Limb (tissue), 2 donors: ENCODE measurements around the gene KRT2.

Experiments used
- DNase-seq, 2 donors: peaks; one replicate each; pipeline ENCODE4 v3.0.0-alpha.2; 2016; ENCODE audit errors: extremely low spot score in 2 of 2

KRT2 gene

DNA sequence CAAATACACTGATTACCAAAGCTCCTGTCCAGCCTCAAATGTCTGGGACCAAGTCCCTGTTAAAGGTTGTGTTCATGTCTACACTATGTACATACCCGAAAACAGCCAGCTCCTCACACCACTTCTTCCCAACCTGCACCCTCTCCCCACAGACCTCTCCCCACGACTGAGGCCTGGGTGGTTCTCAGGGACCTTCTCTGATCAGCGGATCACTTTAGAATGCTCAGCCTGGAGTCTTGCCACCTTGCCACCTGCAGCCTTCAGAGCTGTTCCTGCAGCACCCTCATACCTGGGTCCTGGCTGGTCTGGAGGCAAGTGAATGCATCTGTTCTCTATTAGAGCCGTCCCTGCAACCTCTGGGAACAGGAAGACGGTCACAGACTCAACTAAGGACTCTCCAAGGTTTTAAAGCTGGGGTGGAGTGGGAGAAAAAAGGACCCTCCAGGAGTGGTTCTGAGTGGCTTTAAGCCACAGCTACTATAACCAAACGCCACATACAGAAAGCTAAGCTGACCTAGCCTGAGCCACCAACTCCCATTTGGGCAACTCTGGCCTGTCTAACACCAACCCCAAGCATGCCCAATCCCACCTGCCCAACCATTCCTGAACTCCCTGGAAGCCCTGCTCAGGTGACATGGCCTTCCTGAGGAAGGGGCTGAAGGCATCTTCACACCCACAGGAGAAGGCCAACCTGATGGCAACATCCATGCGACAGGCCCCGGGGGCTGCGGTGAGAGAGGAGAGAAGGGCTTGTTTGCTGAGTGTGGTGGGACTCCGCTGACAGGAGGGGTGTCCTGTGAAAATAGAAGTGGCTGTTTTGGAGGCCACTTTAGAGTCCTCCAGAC lies 8.6 kb downstream of the KRT2 start:
- DNase-seq = no peak

DNA sequence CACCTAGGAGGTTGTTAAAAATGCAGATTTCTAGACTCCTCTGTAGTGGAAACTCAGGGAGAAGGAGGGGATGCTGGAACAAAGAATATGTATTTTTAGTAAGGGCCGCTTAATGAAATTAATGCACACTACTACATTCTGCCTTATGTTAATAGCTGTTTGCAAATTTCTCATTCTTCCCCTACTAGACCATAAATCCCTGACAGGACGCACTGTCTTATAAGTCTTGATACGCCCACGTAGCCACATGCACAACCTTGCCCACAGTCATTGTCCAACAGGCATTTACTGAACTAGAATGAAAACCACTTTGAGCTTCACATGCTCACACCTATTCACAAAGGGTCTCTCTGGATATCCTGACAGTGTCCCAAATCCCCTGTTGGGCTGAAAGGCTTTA lies 10.5 kb downstream of the KRT2 start:
- DNase-seq = no peak

DNA sequence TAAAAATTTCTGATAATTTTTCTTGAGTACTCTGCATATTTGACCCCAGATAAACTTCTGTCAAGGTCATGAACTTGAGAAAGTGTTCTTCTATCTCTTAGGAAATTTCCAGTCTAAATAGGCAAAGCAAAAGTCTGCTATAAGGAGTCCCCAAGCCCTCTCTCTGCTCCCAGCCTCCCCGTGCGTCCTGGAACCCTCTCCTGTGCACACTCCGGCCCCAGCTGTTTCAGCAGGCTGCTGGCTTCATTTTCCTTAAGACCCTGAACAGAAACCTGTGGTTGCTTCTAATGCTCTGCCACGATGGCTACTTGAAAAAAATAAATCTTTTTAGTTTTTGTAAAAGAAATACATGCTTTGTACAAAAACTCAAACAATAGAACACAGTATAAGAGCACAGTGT lies 14.7 kb downstream of the KRT2 start:
- DNase-seq = no peak

DNA sequence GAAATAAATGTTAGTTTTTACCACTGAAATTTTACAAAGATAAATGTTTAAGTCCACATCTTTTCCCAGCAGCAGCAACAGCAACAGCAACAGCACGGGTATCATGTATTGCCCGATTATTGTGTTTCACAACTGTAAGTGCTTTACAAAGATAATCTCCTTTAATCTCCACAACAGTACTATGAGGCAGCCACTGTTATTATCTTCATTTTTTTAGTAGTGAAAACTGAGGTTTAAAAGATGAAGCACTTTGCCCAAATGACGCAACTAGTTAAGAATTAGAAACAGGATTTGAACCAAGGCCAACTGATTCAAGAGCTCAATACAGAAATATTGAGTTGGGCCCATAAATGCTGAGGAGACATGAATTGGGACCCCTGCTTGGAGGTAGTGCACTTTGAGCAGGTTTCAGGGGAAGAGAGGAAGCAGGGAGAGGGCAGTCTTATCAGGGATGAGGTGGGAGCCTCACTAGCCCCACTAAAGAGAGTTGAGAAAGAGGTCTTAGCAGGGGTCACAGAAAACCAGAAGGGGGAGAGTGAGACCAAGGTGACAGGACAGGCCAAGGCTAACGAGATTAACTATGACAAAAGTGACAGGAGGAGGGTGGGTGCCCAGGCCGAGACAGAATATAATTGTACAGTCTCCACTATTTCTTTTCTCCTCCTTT lies 15.3 kb downstream of the KRT2 start:
- DNase-seq = peak in 1 of 2 donors; percentile 1

DNA sequence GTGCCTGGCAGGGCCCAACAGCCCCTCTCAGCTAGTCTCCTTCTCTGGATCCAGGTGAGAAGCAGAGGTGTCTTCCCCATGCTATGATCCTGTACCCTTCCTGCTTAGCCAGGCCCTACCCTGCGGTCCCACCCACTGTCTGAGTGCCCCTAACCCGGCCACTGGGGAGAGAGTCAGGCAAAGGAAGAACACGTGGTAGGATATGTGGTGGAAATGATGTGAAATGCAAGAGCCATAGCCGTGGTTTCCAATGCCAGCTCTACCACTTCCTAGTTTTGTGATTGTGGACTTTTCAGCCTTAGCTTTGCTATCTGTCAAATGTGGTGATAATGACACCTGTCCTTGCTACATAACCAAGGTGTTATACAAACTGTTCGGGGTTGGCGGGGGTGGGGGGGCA lies 15.8 kb downstream of the KRT2 start:
- DNase-seq = peak in 1 of 2 donors; percentile 12

DNA sequence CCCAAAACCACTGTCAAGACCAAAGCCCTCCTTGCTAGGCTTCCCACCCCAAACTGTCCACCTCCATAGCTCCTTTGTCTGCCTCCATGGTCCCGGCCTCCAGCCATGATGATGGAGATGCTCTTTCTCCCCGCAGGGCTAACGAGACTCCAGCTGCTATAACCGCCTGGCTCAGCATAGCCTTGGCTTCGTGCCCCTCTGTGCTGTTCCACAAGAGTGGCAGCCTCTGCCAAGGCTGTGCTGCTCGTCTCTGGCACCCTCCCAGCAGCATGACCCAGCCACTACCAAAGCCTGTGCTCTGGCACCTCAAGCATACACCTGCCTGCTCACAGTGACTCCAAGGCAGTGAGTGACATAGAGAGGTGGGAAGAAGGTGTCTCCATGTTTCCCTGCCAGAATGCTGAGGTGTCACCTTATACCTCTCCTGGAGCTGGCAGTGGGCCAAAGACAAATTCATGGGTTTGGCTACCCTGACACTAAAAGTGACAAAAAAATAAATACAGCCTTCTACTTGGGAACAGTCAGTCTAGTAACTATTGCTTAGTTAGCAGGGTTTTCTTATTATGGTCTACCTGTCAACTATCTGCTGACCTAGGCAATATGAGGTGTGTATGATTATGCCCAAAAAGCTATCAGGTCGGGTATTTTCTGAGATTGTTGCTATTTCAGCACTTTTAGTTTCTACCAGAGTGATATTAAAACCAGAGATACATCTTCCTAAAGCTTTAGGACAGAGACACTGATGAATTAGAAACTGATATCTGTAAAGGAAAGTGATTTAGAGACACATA lies 17.6 kb downstream of the KRT2 start:
- peak in 1 of 2 donors; percentile 37 for DNase-seq

DNA sequence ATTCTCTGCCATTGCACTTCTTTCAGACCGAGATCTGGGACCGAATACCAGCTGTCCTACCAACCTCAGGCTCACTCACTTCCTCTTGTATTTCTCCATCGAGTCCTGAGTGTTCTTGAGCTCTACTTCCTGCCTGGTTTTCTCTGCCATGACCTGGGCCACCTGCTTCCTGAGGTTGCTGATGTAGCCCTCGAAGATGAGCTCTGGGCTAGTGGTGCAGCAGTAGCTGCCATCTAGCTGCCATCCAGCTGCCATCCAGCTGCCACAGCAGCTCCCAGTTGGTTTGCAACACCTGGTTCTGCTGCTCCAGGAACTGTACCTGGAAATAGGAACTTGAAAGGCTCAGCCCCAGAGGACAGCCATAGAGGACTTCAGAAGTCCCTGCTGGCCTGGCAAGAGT lies 18.6 kb downstream of the KRT2 start:
- peak in 1 of 2 donors; percentile 8 for DNase-seq

DNA sequence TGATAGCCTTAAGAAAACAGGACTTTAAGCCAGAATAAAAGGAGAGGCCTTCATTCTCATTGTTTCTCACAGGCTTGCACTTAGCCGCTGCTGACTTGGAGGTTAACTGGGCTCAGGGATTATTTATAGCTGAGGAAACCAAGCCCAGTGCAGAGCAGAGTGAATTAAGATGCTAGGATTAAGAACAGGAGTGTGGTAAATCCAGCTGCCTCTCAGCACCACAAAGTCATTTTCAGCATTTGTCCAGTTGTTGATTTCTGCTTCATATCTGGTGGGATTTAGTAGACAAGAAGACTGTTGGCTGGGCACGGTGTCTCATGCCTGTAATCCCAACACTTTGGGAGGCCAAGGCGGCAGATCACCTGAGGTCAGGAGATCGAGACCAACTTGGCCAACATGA lies 19.4 kb downstream of the KRT2 start:
- DNase-seq = peak in 1 of 2 donors; percentile 2

DNA sequence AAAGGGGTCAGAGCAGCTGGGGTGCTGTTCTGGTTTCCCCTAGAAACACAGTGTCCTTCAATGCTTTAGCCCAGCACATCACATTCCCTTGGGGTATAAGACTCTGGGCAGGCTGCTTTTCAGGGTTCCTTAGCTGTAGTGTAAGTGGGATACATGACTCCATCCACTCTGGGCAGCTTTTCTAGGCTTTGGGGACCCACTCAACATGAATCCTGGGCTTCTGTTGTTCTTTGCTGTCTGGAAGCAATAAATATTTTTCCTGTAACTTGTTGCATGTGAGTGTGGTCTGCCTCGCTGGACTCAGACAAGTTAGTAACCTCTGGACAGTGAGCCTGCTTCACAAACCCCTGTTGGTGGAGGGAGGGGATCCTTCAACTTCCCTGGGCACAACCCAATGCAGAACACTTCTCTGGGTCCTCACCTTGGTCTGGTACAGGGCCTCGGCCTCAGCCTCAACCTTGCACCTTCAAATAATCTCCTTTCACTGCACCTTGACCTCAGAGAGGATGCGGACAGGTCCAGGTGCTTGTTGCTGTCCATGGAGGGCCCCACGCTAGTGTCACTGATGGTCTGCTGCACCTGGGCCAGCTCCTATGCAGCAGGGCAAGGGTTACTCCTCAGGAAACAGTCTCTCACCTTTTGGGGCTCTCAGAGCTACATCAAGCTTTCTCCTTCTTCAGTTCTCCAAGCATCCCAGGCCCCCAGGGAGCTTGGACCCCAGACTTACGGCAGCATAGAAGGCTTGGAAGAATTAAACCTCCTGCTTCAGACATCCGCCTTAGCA lies 20.1 kb downstream of the KRT2 start:
- peak in 1 of 2 donors; percentile 7 for DNase-seq

DNA sequence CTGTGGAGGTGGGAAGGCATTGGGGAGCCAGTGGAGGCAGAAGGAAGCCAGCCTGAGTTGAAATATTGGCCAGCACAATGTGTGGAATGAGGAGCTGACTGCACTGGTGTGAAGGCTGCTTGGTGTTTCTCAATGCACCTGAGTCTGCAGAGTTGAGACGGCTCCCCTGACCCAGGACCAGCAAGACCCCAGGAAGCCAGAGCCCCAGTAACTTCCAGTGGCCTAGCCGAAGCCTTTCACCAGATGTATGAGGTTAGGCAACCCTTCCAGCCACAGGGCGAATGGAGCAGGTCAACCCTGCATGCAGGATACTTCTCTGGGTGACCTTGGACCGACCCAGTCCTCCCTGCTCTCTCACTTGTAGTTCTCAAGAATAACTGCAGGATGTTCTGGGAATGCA lies 20.7 kb downstream of the KRT2 start:
- no peak for DNase-seq

DNA sequence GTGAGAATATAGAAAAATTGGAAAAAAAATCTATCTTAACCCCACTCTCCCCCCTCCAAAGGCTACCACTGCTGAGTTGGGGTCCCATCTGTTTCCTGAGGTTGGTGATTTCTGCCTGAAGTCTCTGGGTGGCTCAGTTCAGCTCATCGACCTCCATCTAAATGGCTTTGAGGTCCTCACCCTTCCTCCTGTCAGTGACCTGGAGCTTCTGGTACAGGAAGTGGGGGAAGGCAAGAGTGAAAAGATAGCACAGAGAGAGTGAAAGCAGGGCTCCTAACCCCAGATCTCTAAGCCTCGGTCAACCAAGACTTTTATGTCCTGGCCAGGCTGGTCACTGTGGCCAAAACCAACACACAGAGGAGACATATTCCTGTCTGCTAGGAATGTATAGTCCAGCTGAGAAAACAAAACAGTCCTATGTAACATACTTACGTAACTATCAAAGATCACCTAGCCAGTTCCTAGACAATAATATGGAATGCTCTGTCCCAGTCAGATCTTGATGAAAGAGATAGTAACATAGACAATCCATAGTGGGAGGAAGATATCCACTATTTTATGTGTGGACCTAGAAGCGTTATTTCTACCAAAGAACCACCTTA lies 21.3 kb downstream of the KRT2 start:
- DNase-seq = no peak

DNA sequence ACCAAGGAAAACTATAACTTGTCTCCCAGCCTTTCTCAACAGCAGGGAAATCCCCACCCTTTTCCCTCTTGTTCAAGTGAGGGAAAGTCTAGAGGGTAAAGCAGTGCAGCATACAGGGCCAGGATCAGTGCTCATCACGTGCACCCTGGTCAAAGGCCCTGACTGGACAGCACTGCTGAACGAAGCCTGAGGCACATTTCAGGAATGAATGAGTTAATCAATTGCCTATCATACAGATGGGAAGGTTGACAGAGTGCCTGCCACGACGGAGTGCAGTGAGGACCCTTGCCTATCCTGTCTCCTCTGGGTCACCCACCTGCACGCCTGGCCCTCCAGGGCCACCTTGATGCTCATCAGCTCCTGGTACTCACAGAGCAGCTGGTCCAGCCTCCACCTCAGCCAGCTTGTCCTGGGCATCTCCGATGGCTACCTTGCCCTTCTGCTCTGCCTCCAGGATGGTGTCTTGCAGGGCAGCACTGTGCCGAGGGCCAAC lies 22.0 kb downstream of the KRT2 start:
- DNase-seq = no peak

DNA sequence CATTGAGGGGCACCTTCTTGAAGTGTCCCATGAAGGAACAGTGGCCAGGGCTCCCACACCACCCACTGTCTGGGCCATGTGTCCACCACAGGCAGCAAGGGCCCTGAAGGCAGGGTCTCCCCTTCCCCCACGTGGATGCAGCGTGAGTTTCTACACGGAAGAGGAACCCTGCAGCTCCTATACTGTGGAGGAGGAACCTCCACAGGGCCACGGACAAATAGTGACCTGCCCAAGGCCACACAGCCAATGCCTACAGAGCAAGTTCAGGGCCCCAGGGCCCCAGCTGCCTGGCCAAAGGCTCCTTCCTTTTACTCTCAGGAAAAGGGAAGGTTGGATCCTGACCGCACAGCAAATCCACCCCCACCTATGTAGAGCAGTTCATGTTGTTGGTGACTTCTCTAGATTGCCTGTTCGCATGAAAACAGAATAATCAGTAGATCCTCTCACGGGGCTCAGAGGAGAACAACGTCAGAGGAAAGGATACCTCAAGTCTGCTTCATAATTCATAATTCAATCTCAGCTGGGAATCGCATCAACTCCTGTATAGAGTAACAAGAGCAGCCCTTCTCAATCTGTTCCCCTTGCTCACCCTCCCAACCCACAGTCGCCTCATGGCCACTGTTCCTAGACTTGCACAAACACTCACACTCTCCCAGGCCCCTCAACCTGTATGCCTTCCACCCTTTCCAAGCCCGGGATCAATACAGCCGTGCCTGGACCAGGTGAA lies 22.6 kb downstream of the KRT2 start:
- DNase-seq = no peak

DNA sequence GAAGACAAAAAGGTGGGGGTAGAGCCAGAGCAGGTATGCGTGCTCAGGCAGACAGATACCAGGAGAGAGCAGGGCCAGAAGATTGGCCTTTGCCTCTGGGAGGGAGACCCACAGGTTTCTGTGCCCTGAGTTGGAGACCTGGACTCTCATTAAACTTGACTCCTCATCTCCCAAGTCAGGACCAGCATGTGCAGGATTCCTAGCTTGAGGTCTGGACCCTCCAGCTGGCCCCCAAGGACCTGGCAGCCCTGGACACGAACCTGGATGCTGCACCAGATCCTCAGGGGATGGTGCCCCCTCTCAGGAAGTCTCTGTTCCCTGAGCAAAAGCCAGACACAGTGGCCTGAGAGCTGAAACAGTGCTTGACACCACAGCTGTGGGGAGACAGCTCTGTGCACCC lies 23.2 kb downstream of the KRT2 start:
- no peak for DNase-seq

DNA sequence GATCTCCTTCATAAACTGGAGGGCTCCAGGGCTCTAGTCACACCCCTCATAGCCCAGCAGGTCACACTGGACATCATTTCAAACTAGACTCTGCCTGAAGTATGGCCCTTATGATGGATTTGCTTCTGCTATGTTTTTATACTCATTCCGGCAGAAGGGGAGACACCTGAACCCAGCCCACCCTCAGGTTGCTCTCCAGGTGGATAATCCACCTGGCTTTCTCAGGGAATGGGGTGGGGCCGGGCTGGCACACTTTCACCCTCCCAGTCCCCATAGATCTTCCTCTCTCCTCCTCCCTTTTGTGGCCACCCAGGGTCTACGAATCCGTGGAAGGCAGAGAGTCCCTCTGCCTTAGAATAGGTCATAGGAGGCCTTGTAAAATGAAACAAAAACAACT lies 23.9 kb downstream of the KRT2 start:
- no peak for DNase-seq

DNA sequence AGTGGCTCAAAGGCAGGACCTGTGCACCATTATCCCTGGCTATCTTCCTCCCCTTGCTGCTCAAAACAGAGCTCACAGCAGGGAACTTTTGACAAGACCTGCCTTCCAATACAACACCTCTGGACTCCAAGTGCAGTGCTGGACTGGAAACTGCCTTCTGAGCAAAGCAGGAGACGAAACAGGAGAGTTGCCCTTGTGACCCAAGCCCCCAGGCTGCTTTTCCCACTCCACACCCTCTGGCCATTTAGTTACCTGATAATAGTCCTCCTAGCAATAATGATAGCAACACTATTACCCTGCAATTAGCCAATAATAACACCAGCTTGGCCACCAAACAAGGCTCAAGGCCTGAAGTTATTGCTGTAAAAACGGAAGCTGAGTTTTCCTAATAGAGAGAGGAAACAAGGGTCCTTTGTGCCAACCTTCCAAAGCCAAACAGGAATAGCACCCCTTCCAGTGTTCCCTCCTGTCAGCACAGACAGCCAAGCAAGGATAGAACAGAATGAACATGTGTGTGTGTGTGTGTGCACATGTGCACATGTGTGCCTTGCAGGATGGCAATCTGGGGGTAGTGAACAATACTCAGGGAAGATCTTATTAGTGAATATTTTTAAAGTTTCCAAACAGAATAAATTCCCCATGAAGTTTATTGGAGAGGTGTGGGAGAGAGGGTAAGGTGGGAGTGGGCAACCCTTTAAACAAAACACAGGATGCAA lies 24.5 kb downstream of the KRT2 start:
- DNase-seq = peak in 1 of 2 donors; percentile 8

DNA sequence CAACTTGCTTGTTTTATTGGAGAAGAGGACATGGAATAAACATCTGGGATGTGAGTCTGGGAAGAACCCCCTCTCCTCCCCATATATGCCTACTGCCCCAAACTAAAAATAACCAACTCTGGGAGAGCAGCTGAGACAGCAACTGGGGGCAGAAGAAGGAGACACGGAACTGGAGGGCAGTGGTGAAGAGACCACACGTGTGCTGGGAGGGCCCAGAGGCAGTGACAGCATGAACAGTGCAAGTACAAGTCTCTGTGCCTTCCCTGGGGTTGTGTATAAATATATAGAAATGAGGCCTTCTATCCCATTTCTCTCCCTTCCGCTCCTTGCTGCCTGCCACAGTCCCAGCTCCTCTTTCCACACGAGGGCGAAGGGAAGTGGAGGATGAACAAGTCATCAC lies 29.7 kb downstream of the KRT2 start:
- peak in 1 of 2 donors; percentile 4 for DNase-seq

DNA sequence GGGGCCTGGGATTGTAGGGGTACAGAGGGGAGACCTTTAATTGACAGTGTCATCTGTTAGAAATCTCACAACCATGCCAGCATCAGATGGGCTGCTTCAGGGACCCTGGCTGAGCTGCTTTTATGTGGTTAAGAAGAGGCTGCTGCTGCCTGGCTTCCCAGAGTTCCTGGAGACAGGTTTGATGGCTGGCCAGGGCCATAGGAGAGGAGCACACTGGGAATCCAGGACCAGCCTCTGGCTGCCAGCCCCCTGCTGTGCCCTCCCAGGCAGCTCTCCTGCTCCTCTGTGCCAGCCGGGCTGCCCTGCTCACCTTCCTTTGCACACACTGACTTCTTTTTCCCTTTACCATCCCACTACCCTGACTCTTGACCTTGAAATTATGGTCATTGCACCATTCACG lies 33.1 kb downstream of the KRT2 start:
- no peak for DNase-seq

DNA sequence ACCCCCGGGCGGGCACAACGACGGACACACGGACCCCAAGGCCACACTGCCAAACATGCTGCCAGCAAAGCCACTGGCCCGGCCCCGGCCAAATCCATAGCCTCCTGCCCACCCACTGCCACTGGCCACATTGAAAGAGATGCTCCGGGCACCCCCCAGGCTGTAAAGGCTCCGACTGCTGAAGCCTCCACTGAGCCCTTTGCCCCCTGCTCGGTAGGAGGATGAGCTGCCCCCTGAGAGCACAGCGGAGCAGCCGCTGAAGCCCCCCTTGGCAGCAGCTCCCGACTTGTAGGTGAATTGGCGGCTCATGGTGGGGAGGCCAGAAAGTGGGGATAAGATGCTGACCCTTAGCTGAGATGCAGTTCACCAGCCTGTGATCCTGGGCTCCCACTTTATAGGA lies 33.8 kb downstream of the KRT2 start, which contains the start of gene KRT73:
TSS of gene KRT73 (minus strand) at position 344 of the 400 bp plus-strand sequence. CDS start at position 309, 35 bp downstream.
- DNase-seq = no peak
